ENCODE data around the gene SORBS1. TPM values are rescaled to one million over a fixed set of nuclear protein-coding genes. Genes with fewer than 3 reads are reported as not detected.
A peak's percentile ranks its signal among the peaks of the same experiment; 100 is the strongest.
"Not testable (repeated sequence)": the region's sequence is repeated elsewhere in the genome, so short reads cannot be mapped to it uniquely, and the experiment has no call there.

Gene SORBS1
- total RNA-seq, 1 experiment from 2014 or later: 2.7 TPM

GRCh38 chr10:95478935-95479334, 82.2 kb downstream of the SORBS1 start:
- peak; percentile 18 for DNase-seq (ENCODE audit: low read depth)
- in situ Hi-C loops (cut with HindIII; ENCODE audit: low pct_unique_long_range_greater_than_20kb, low sequenced_read_pairs): no loop called here

DNA sequence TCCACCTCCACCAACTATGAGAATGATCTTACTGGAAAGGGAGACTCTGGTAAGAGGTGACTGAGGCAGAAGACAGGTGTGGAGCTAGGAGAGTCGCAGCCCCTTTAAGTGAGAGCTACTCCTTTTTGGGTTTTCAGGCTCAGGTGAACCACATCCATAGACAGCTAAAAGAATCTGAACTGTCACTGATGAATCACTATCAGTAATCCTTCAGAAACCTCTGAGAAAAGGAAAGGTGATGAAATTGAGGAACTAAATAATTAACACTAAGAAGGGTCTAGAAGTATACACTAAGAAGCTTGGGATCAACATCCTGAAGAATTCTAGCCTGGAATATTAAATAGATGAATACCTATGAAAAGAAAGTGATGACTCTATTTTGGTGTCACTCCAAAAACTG, 83.0 kb downstream of the SORBS1 start:
- no peak for DNase-seq (ENCODE audit: low read depth)
- in situ Hi-C loops (cut with HindIII; ENCODE audit: low pct_unique_long_range_greater_than_20kb, low sequenced_read_pairs): no loop called here

DNA sequence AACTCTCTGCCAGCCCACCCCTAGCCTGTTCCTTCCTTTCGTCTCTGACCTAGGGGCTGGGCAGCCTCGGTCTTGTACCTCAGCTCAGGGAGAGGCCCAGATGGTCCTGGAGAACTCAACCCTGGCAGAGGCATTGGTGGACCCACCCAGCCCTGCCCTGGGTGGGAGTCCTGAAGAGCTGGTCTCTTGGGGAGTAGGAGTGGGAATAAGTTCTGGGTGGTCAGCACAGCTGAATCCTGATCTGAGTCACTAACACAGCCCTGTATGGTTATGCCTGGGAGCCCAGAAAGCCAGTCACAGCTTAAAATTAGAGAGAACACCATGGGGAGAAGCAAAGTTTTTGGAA, 84.0 kb downstream of the SORBS1 start:
- DNase-seq (ENCODE audit: low read depth): no peak
- in situ Hi-C loops (cut with HindIII; ENCODE audit: low pct_unique_long_range_greater_than_20kb, low sequenced_read_pairs): no loop called here

GRCh38 chr10:95476469-95477174, 84.5 kb downstream of the SORBS1 start:
- DNase-seq (ENCODE audit: low read depth): no peak
- in situ Hi-C loops (cut with HindIII; ENCODE audit: low pct_unique_long_range_greater_than_20kb, low sequenced_read_pairs): no loop called here

GRCh38 chr10:95475827-95476468, 85.2 kb downstream of the SORBS1 start:
- DNase-seq (ENCODE audit: low read depth): no peak
- in situ Hi-C loops (cut with HindIII; ENCODE audit: low pct_unique_long_range_greater_than_20kb, low sequenced_read_pairs): no loop called here

- in situ Hi-C loops (cut with HindIII; ENCODE audit: low pct_unique_long_range_greater_than_20kb, low sequenced_read_pairs): no loop called here
- DNase-seq (ENCODE audit: low read depth): no peak
These were observed 86.2 kb downstream of the SORBS1 start for GRCh38 chr10:95475003-95475383.

DNA sequence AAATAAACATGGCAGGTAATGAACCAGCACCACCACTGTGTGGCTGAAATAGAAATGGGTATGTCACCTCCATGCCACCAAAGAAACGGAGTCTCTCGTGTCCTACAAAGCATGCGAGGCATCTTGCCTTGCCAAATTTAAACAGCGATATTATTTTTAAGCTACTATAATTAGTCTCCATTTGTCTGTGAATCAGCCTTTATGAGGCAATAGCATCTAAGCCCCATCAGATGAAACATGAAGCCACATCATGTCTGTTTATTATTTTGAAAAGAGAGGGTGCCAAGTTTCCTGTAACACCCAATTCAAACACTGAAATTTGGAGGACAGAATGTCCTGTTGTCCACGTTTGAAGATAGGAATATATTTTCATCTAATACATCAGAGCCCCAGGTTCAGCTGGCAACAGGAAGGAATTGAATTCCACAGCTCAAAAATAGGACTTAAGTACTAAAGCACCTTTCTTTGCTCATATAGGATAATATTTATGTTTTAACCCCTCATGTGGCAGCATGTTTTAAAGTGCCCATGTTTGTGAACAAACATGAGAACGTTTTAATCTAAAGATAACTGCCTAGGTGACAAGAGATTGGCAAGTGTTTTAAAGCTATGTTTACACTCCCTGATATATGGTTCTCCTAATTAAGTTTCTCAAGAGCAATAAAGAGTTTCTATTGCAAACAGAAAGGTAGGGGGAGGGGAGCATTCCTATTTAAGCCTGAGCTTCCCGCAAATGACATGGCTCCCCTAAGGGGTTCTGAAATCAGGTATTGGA, 86.8 kb downstream of the SORBS1 start:
- DNase-seq (ENCODE audit: low read depth): no peak
- in situ Hi-C loops (cut with HindIII; ENCODE audit: low pct_unique_long_range_greater_than_20kb, low sequenced_read_pairs): no loop called here

DNA sequence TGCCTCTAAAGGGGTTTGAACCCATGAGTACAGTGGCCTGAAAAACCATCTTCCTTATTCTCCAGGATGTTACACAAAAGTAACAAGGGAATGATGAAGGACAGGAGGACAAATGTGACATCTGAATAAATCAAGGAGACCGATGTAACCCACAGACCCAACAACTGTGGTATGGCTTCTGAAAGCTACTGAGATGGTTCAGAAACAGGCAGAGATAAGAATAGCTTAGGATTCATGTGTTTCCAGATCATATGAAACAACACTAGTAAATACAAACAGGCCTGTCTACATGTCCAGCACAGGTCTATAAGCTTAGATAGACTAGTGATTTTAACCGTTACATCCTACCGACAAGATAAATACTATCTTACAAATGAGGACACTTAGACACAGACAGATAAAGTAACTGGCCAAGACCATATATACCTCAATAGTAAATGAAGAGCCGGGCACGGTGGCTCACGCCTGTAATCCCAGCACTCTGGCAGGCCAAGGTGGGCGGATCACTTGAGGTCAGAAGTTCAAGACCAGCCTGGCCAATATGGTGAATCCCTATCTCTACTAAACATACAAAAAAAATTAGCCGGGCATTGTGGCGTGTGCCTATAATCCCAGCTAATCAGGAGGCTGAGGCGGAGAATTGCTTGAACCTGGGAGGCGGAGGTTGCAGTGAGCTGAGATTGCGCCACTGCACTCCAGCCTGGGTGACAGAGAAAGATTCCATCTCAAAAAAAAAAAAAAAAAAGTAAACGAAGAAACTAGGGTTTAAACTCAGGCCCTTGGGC, 88.7 kb downstream of the SORBS1 start:
- no peak for DNase-seq (ENCODE audit: low read depth)
- in situ Hi-C loops (cut with HindIII; ENCODE audit: low pct_unique_long_range_greater_than_20kb, low sequenced_read_pairs): no loop called here

DNA sequence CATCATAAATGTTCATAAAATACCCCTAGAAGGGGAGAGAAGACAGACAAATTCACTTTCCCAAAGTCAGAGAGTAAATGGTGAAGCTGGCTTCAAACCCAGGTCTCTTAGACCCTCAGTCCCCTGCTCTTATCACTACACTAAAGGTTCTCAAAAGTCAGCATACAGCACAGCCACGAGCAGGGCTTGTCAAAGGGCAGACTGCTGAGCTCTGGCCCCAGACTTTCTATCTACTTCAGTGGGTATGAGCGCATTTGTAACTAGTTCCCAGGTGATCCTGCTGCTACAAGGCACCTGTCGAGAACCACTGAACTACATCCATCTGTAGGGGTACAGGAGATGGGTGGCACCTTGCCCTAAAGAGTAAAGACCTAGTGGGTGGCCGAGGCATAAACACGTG, 91.5 kb downstream of the SORBS1 start:
- no peak for DNase-seq (ENCODE audit: low read depth)
- in situ Hi-C loops (cut with HindIII; ENCODE audit: low pct_unique_long_range_greater_than_20kb, low sequenced_read_pairs): no loop called here

GRCh38 chr10:95469251-95469650, 91.9 kb downstream of the SORBS1 start:
- DNase-seq (ENCODE audit: low read depth): no peak
- in situ Hi-C loops (cut with HindIII; ENCODE audit: low pct_unique_long_range_greater_than_20kb, low sequenced_read_pairs): no loop called here

GRCh38 chr10:95467642-95468041, 93.5 kb downstream of the SORBS1 start:
- DNase-seq (ENCODE audit: low read depth); in situ Hi-C loops (cut with HindIII; ENCODE audit: low pct_unique_long_range_greater_than_20kb, low sequenced_read_pairs): not testable (repeated sequence)

GRCh38 chr10:95467162-95467599, 94.0 kb downstream of the SORBS1 start:
- in situ Hi-C loops (cut with HindIII; ENCODE audit: low pct_unique_long_range_greater_than_20kb, low sequenced_read_pairs): no loop called here
- no peak for DNase-seq (ENCODE audit: low read depth)

GRCh38 chr10:95466436-95466835, 94.7 kb downstream of the SORBS1 start:
- DNase-seq (ENCODE audit: low read depth): no peak
- in situ Hi-C loops (cut with HindIII; ENCODE audit: low pct_unique_long_range_greater_than_20kb, low sequenced_read_pairs): no loop called here

GRCh38 chr10:95464280-95464679, 96.9 kb downstream of the SORBS1 start:
- no peak for DNase-seq (ENCODE audit: low read depth)
- in situ Hi-C loops (cut with HindIII; ENCODE audit: low pct_unique_long_range_greater_than_20kb, low sequenced_read_pairs): no loop called here

GRCh38 chr10:95462740-95463667, 98.2 kb downstream of the SORBS1 start:
- no peak for DNase-seq (ENCODE audit: low read depth)
- in situ Hi-C loops (cut with HindIII; ENCODE audit: low pct_unique_long_range_greater_than_20kb, low sequenced_read_pairs): no loop called here

- in situ Hi-C loops (cut with HindIII; ENCODE audit: low pct_unique_long_range_greater_than_20kb, low sequenced_read_pairs): no loop called here
- no peak for DNase-seq (ENCODE audit: low read depth)
These were observed 99.6 kb downstream of the SORBS1 start for GRCh38 chr10:95461611-95462010.

- in situ Hi-C loops (cut with HindIII; ENCODE audit: low pct_unique_long_range_greater_than_20kb, low sequenced_read_pairs): loop anchor here (10.0 kb wide), 1 partner anchor 45 kb away; no protein-coding TSS in a partner anchor
- no peak for DNase-seq (ENCODE audit: low read depth)
These were observed 101.6 kb downstream of the SORBS1 start for GRCh38 chr10:95459446-95460045.
